GM19452 (cell line): ENCODE data around the gene MLF1.

Experiments used
- ATAC-seq: cut with Tn5 transposase; IDR thresholded peaks from one replicate; pipeline ENCODE4 v1.9.1; 2021; ENCODE audit not compliant: unreplicated experiment

MLF1 gene

GRCh38 chr3:158573714-158574113, 2.7 kb downstream of the MLF1 start:
- no peak for ATAC-seq

- ATAC-seq: no peak
These were observed 3.7 kb downstream of the MLF1 start for GRCh38 chr3:158574646-158575045.

- no peak for ATAC-seq
These were observed 19.2 kb downstream of the MLF1 start for GRCh38 chr3:158590223-158590622.

- no peak for ATAC-seq
These were observed 29.8 kb downstream of the MLF1 start for GRCh38 chr3:158600787-158601186.

GRCh38 chr3:158602227-158602626, 31.2 kb downstream of the MLF1 start:
- ATAC-seq: no peak

GRCh38 chr3:158617982-158618875, 47.2 kb downstream of the MLF1 start:
- ATAC-seq: no peak

- no peak for ATAC-seq
These were observed 54.9 kb downstream of the MLF1 start for GRCh38 chr3:158625881-158626280.

GRCh38 chr3:158631981-158632380, 61.0 kb downstream of the MLF1 start:
- no peak for ATAC-seq

GRCh38 chr3:158640646-158641045, 69.7 kb downstream of the MLF1 start:
- no peak for ATAC-seq

GRCh38 chr3:158642005-158642404, 71.0 kb downstream of the MLF1 start:
- ATAC-seq: no peak

- ATAC-seq: no peak
These were observed 71.6 kb downstream of the MLF1 start for GRCh38 chr3:158642474-158643210.

GRCh38 chr3:158644345-158644908, 73.4 kb downstream of the MLF1 start, which contains the start of gene GFM1:
Gene GFM1, plus strand, starts transcription at chr3:158644527. Its CDS starts 108 bp downstream, at chr3:158644635.
- peak; percentile 98 for ATAC-seq

GRCh38 chr3:158649791-158650190, 78.8 kb downstream of the MLF1 start:
- no peak for ATAC-seq

GRCh38 chr3:158651192-158651591, 80.2 kb downstream of the MLF1 start:
- no peak for ATAC-seq

GRCh38 chr3:158652463-158652862, 81.5 kb downstream of the MLF1 start:
- ATAC-seq: no peak
